G401.6 (cell line): ENCODE data around the gene CDYL.
"Not testable (repeated sequence)": the region's sequence is repeated elsewhere in the genome, so short reads cannot be mapped to it uniquely, and the experiment has no call there.

Experiments used
- FAIRE-seq: peaks from 2 replicates; lab custom pipeline; 2012; peaks lifted over from hg19 to GRCh38; lab: Jason Lieb, UNC

Gene CDYL

GRCh38 chr6:4967301-4968030 lies 191.3 kb downstream of the CDYL start:
- no peak for FAIRE-seq

GRCh38 chr6:4969609-4970285 lies 193.5 kb downstream of the CDYL start:
- no peak for FAIRE-seq

GRCh38 chr6:4970739-4971395 lies 194.7 kb downstream of the CDYL start:
- FAIRE-seq, result no peak

GRCh38 chr6:4971851-4972250 lies 195.6 kb downstream of the CDYL start:
- FAIRE-seq, result no peak

- FAIRE-seq, result no peak
Observed at GRCh38 chr6:4972438-4972837, 196.2 kb downstream of the CDYL start.

GRCh38 chr6:4973415-4973814 lies 197.2 kb downstream of the CDYL start:
- no peak for FAIRE-seq

- FAIRE-seq, result no peak
Observed at GRCh38 chr6:4973982-4974745, 198.0 kb downstream of the CDYL start.

GRCh38 chr6:4974962-4975361 lies 198.8 kb downstream of the CDYL start:
- FAIRE-seq, result no peak

- no peak for FAIRE-seq
Observed at GRCh38 chr6:4975506-4975905, 199.3 kb downstream of the CDYL start.

GRCh38 chr6:4977468-4977867 lies 201.3 kb downstream of the CDYL start:
- FAIRE-seq, result no peak

- no peak for FAIRE-seq
Observed at GRCh38 chr6:4979426-4979825, 203.2 kb downstream of the CDYL start.

- no peak for FAIRE-seq
Observed at GRCh38 chr6:4981761-4982160, 205.6 kb downstream of the CDYL start.

- no peak for FAIRE-seq
Observed at GRCh38 chr6:4983322-4983721, 207.1 kb downstream of the CDYL start.

GRCh38 chr6:4986999-4987398 lies 210.8 kb downstream of the CDYL start:
- no peak for FAIRE-seq

GRCh38 chr6:4987432-4987831 lies 211.2 kb downstream of the CDYL start:
- FAIRE-seq, result no peak

GRCh38 chr6:4994741-4995140 lies 218.5 kb downstream of the CDYL start:
- no peak for FAIRE-seq

GRCh38 chr6:4997862-4998261 lies 221.7 kb downstream of the CDYL start:
- no peak for FAIRE-seq

- FAIRE-seq, result no peak
Observed at GRCh38 chr6:4999586-4999985, 223.4 kb downstream of the CDYL start.

GRCh38 chr6:5003604-5004372 lies 227.6 kb downstream of the CDYL start, which contains the start of gene RPP40:
RPP40 (minus strand) TSS chr6:5004037; CDS start chr6:5004002, 35 bp downstream.
- peak; percentile 51 for FAIRE-seq

GRCh38 chr6:5004373-5005037 lies 228.3 kb downstream of the CDYL start:
- no peak for FAIRE-seq

GRCh38 chr6:5005038-5005433 lies 228.8 kb downstream of the CDYL start:
- not testable (repeated sequence) for FAIRE-seq
